Endothelial cell of umbilical vein (primary cell): Measurements from ENCODE around the gene G6PC1. TPM values are rescaled to one million over a fixed set of nuclear protein-coding genes. Genes with fewer than 3 reads are reported as not detected.

ENCODE experiments used
- BruUV-seq: library from RNA; stranded (reverse); fragments of 400-500 nt; replicated peaks from 2 replicates; lab custom pipeline; 2021; lab: Mats Ljungman, UMichigan
- CTCF ChIA-PET: fragments of 300-600, 350-600 bp; sonication (Branson Sonifier 250); formaldehyde crosslinking; loops from one replicate; lab custom pipeline; 2021; ENCODE audit warnings: antibody characterized with exemption, inconsistent platforms; lab: Charles Lee
- POLR2A ChIA-PET: fragments of 300-600, 350-600 bp; sonication (Branson Sonifier 250); formaldehyde crosslinking; loops from one replicate; lab custom pipeline; 2021; ENCODE audit warnings: antibody characterized with exemption, inconsistent platforms; lab: Charles Lee
- DNase-seq: peaks from one replicate; pipeline ENCODE4 v3.0.0-alpha.2; 2011; ENCODE audit warnings: low read depth, low spot score
- FAIRE-seq: peaks from 2 replicates; lab custom pipeline; 2011; peaks lifted over from hg19 to GRCh38; lab: Jason Lieb, UNC
- H2AFZ ChIP-seq: 2 replicates; pipeline ENCODE4 v1.6.0; 2012; ENCODE audit warnings: low read depth, low read length, control low read depth, inconsistent platforms
- H3K27ac ChIP-seq: 2 replicates; pipeline ENCODE4 v1.5.1; 2011; ENCODE audit warnings: low read depth, mild to moderate bottlenecking, control low read depth, low read length, moderate library complexity; ENCODE audit not compliant: insufficient read depth
- H3K27me3 ChIP-seq, 2 experiments: 2 replicates each; pipeline versions ENCODE4 v1.6.0 to v1.6.1; 2011; ENCODE audit warnings: low read length in 2 of 2, mixed read lengths in 1 of 2; ENCODE audit not compliant: control insufficient read depth in 2 of 2, insufficient read depth in 2 of 2
- H3K36me3 ChIP-seq, 2 experiments: 2 replicates in 1 of 2; 3 replicates in 1 of 2; pipeline ENCODE4 v1.5.1; 2011; ENCODE audit warnings: low read length in 2 of 2, mild to moderate bottlenecking in 1 of 2, moderate library complexity in 1 of 2; ENCODE audit not compliant: control insufficient read depth in 2 of 2, insufficient read depth in 2 of 2; ENCODE audit errors: extremely low read depth in 1 of 2
- H3K4me1 ChIP-seq: 3 replicates; pipeline ENCODE4 v1.5.1; 2011; ENCODE audit warnings: mild to moderate bottlenecking, low read length; ENCODE audit not compliant: control insufficient read depth, insufficient read depth; ENCODE audit errors: extremely low read depth
- H3K4me2 ChIP-seq: 2 replicates; pipeline ENCODE4 v1.6.1; 2011; ENCODE audit warnings: low read length, control low read depth, mixed read lengths; ENCODE audit not compliant: insufficient read depth
- H3K4me3 ChIP-seq, 3 experiments: fragments of 200-600 bp in 1 of 3; sonication (generic), shearing (Covaris generic) in 1 of 3; replicated peaks in 1 of 3; 2 replicates each; pipeline ENCODE4 v1.5.1; 2011 to 2016; ENCODE audit warnings: control low read depth in 3 of 3, low read length in 3 of 3, mild to moderate bottlenecking in 2 of 3, inconsistent platforms in 1 of 3, low read depth in 1 of 3, moderate library complexity in 1 of 3; ENCODE audit not compliant: insufficient read depth in 1 of 3
- H3K79me2 ChIP-seq: 2 replicates; pipeline ENCODE4 v1.6.0; 2012; ENCODE audit warnings: low read length, inconsistent platforms; ENCODE audit not compliant: control insufficient read depth, insufficient read depth
- H3K9ac ChIP-seq: replicated peaks from 2 replicates; pipeline ENCODE3; 2011; ENCODE audit warnings: low read length, control low read depth; ENCODE audit not compliant: insufficient read depth; ENCODE audit errors: extremely low read depth
- H3K9me1 ChIP-seq: replicated peaks from 3 replicates; pipeline ENCODE4 v1.6.0; 2011; ENCODE audit warnings: mild to moderate bottlenecking, low read length; ENCODE audit not compliant: control insufficient read depth, insufficient read depth; ENCODE audit errors: extremely low read depth
- H3K9me3 ChIP-seq: replicated peaks from 2 replicates; pipeline ENCODE4 v1.5.1; 2012; ENCODE audit warnings: low read length, inconsistent platforms; ENCODE audit not compliant: control insufficient read depth, insufficient read depth
- H4K20me1 ChIP-seq: replicated peaks from 2 replicates; pipeline ENCODE3; 2011; ENCODE audit warnings: mild to moderate bottlenecking, low read length; ENCODE audit not compliant: control insufficient read depth, insufficient read depth; ENCODE audit errors: extremely low read depth
- CTCF ChIP-seq, 2 donors: IDR thresholded peaks; 1 replicate in 1 of 2; 2 replicates in 1 of 2; pipeline ENCODE4 v1.5.1; 2011; ENCODE audit warnings: low read length in 2 of 2, mild to moderate bottlenecking in 2 of 2, moderate library complexity in 2 of 2, control low read depth in 1 of 2, inconsistent platforms in 1 of 2, low read depth in 1 of 2; ENCODE audit not compliant: insufficient read depth in 1 of 2; ENCODE audit errors: extremely low read depth in 1 of 2
- EZH2 ChIP-seq: IDR thresholded peaks from 2 replicates; pipeline ENCODE4 v1.6.1; 2012; ENCODE audit warnings: borderline replicate concordance, low read depth, mild to moderate bottlenecking, moderate library complexity, low read length, inconsistent platforms; ENCODE audit not compliant: severe bottlenecking
- FOS ChIP-seq: IDR thresholded peaks from 2 replicates; pipeline ENCODE4 v1.6.1; 2011; ENCODE audit warnings: mild to moderate bottlenecking, low read length, moderate library complexity, borderline replicate concordance; ENCODE audit not compliant: insufficient read depth
- GATA2 ChIP-seq: IDR thresholded peaks from 2 replicates; pipeline ENCODE4 v1.7.0; 2011; ENCODE audit warnings: low read depth, mild to moderate bottlenecking, moderate library complexity, mixed read lengths, low read length; ENCODE audit not compliant: insufficient read length, insufficient read depth
- JUN ChIP-seq: IDR thresholded peaks from 2 replicates; pipeline ENCODE4 v1.6.1; 2011; ENCODE audit warnings: borderline replicate concordance, low read depth; ENCODE audit not compliant: insufficient read length, insufficient read depth
- MAX ChIP-seq: IDR thresholded peaks from 2 replicates; pipeline ENCODE4 v1.6.1; 2011; ENCODE audit not compliant: insufficient read depth, insufficient read length
- MYC ChIP-seq: IDR thresholded peaks from one replicate; pipeline ENCODE4 v1.6.1; 2011; ENCODE audit warnings: mild to moderate bottlenecking, low read depth, low read length
- POLR2A ChIP-seq: IDR thresholded peaks from 2 replicates; pipeline ENCODE4 v1.6.1; 2012; ENCODE audit warnings: low read depth, mild to moderate bottlenecking, control low read depth, low read length
- POLR2AphosphoS5 ChIP-seq: IDR thresholded peaks from 2 replicates; pipeline ENCODE4 v1.6.1; 2012; ENCODE audit warnings: low read depth, mild to moderate bottlenecking, control low read depth, low read length, moderate library complexity; ENCODE audit not compliant: insufficient read depth
- dilution Hi-C: fragments of 300-500 bp; cut with MboI; formaldehyde crosslinking; loops from one replicate; pipeline ENCODE4 v1.15.0; 2019; ENCODE audit warnings: low sequenced_read_pairs; ENCODE audit not compliant: extremely low pct_ligation_motif_present
- intact Hi-C: fragments of 100-400 bp; cut with micrococcal nuclease; formaldehyde crosslinking; loops from one replicate; pipeline ENCODE4 v1.10.0; 2022
- polyA plus RNA-seq, 4 experiments: library from polyadenylated mRNA; depleted of rRNA in 3 of 4; stranded (reverse) in 3 of 4; unstranded in 1 of 4; fragments of >200 nt; gene quantifications; 2 replicates each; pipeline versions ENCODE4 v1.2.1 to v1.2.3, GENCODE V29; 2011 to 2012; ENCODE audit warnings: missing spikeins in 1 of 4
- total RNA-seq: library from RNA; stranded (reverse); gene quantifications from 2 replicates; pipeline ENCODE4 v1.2.3, GENCODE V29; 2021

Gene G6PC1
- total and polyA plus RNA-seq, 2 donors (not counting 3 experiments of a cell fraction or from before 2014, with no cell fraction given) = not detected

DNA sequence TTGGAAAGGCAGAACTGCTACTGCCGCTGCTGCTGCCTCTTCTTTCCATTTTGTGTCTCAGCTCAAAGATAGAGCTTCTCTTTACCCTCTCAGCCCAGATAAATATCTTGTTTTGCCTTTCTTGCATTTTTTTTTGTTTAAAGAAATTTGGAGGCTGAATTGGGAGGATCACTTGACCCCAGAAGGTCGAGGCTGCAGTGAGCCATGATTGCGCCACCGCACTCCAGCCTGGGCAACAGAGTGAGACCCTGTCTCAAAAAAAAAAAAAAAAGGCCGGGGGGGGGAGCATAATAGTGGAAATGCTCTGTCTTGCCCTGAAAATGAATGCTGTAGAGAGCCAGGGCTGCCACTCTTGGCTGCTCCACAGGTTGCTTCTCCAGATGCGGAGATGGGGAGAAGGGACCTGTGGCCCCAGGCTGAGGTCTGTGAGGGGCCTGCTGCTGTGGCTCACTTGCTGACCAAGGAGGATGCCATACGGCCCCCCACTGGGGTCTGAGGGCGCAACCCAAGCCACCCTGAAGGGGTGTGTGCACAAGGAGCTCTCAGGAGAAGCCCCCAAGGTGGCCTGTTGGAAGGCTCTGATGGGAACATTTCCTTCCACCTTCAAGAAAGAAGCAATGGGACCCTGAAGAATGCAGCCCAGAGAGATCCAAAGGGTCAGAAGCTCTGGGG is 21.5 kb upstream of the G6PC1 start:
- no peaks in the 10 kb centered on the region for H3K9me1 ChIP-seq
- FAIRE-seq (no peak), DNase-seq (no peak)
- H3K4me1 ChIP-seq = no peaks in the 10 kb centered on the region
- intact Hi-C loops (no loop called here), dilution Hi-C loops (no loop called here)
- no peaks in the 10 kb centered on the region for H3K9me3 ChIP-seq
- H3K9ac ChIP-seq = no peak overlapping the region
- ChIA-PET POLR2A (no interaction called here), CTCF (interaction anchor here (1.4 to 4.0 kb wide), 3 partner anchors 12 to 50 kb away, joined by 3 to 19 read pairs (median 4); no protein-coding TSS in a partner anchor)
- TF ChIP-seq MAX (no peak), JUN (no peak), POLR2A (no peak), FOS (no peak), GATA2 (no peak), CTCF (IDR thresholded peaks at IDR 0.05; ENCODE audit: extremely low read depth in 1 of 2, insufficient read depth in 1 of 2, low read depth in 1 of 2, low read length in 2 of 2) (no peak), MYC (no peak), POLR2AphosphoS5 (no peak), EZH2 (no peak)
- H3K79me2 ChIP-seq = no peaks in the 10 kb centered on the region
- BruUV-seq = no TSS peak
- H3K27ac ChIP-seq = no peak overlapping the region
- H3K4me2 ChIP-seq = no peak overlapping the region
- H2AFZ ChIP-seq = no peak overlapping the region
- no peaks in the 10 kb centered on the region for H3K36me3 ChIP-seq
- H3K4me3 ChIP-seq = no peak overlapping the region
- H4K20me1 ChIP-seq = no peaks in the 10 kb centered on the region
- H3K27me3 ChIP-seq = peaks cover 5 to 7% of the 10 kb centered on the region in 2 experiments
